GM12875 (cell line): ENCODE measurements around the gene MRPS21.

Experiments
- H3K4me3 ChIP-seq: one replicate; pipeline ENCODE4 v1.5.1; 2011; ENCODE audit warnings: low read depth, low read length, control low read depth
- CTCF ChIP-seq: IDR thresholded peaks from 2 replicates; pipeline ENCODE4 v1.5.1; 2011; ENCODE audit warnings: low read depth, mild to moderate bottlenecking, control low read depth, inconsistent platforms, low read length, moderate library complexity, borderline replicate concordance; ENCODE audit not compliant: insufficient read depth

The MRPS21 gene

DNA sequence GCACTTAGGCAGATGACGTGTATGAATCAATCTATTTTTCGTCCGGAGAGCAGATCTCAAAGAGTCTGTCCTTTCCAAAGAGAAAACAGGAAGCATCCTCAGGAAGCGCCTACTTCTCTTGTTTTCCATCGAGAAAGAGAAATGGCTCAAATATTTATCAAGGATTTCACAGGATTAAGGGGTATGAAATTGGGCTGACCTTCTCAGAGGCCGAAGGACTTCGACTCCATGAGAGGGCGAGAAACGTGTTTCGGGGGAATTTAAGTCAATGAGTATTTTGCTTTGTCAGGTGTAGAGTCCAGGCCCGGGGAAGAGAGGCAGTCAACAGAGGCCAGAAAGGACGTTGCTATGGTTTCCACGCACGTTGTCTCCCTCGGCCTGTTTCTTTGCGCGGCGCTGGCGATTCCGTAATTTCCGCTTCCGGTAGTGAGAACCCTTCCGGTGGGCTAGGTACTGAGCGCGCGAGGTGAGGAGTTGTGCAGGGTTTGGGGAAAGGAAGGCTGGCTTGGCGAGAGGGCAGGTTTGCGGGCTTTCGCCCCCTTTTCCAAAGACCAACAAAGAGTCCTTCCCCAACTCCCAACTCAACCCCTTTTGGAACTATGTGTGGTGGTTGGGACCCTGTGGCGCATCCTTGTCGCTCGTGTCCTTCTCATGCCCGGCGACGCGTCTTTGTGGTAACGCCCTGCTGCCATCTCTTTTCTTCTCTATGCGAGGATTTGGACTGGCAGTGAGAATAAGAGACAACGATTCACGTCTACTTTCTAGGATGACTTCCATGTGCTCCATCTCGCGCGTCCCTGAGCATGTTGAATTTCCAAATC is at the start of gene MRPS21:
Gene MRPS21 (plus strand): TSS at position 429 of the 821 bp plus-strand sequence. CDS start 506 bp downstream, outside the sequence.
- peak within 1 kb of the TSS; percentile 97 for H3K4me3 ChIP-seq
- no peak for TF ChIP-seq CTCF

DNA sequence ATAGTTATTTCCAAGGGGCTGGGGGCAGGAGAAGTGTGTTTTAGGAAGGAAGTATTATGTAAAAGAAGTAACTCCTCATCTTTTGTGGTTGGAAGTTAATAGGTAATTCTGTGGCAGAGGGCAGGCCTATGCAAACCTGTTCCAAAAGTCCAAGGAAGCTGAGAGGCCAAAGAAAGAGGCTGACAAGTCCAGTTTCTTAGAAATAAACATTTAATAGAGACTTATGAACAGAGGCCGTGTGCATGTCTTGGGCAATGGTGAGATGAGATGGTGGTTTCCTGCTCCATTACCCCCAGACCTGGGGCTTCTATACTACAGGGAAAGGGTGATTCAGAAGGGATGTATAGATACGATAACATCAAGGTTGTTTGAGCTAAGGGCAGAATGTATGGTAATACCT is 43.7 kb upstream of the MRPS21 start:
- H3K4me3 ChIP-seq: no peak overlapping the region
- no peak for TF ChIP-seq CTCF

GRCh38 chr1:150256198-150256553 is 37.5 kb upstream of the MRPS21 start:
- H3K4me3 ChIP-seq: no peak overlapping the region
- TF ChIP-seq CTCF: no peak

GRCh38 chr1:150256554-150257341 is 36.9 kb upstream of the MRPS21 start:
- H3K4me3 ChIP-seq: no peak overlapping the region
- no peak for TF ChIP-seq CTCF

- TF ChIP-seq CTCF: no peak
- H3K4me3 ChIP-seq: no peak within 1 kb of the TSS
Observed at GRCh38 chr1:150257624-150258585, 35.8 kb upstream of the MRPS21 start, which contains the start of gene CA14. CA14 (plus strand) TSS chr1:150257774; CDS start chr1:150258129, 355 bp downstream.

- no peak overlapping the region for H3K4me3 ChIP-seq
- no peak for TF ChIP-seq CTCF
Observed at GRCh38 chr1:150259217-150259616, 34.4 kb upstream of the MRPS21 start.
